ENCODE measurements around the gene UIMC1.

DNA sequence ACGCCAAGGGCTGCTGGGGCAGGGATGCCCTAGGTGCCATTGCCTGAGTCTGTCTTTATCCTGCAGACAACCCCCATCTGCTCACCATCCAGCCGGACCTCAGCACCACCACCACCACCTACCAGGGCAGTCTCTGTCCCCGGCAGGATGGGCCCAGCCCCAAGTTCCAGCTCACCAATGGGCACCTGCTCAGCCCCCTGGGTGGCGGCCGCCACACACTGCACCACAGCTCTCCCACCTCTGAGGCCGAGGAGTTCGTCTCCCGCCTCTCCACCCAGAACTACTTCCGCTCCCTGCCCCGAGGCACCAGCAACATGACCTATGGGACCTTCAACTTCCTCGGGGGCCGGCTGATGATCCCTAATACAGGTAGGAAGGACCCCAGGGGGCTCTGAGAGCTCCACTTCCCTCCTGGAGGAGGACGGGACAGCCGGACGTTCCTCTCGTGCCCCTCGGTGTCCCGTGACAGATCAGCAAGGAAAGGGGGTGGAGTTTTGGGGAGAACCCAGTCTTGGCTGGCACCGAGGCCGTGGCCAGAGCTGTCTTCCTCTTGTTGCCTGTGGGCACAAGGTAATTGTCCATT is 132.3 kb downstream of the UIMC1 start:
- TF ChIP-seq, protein P1, sequence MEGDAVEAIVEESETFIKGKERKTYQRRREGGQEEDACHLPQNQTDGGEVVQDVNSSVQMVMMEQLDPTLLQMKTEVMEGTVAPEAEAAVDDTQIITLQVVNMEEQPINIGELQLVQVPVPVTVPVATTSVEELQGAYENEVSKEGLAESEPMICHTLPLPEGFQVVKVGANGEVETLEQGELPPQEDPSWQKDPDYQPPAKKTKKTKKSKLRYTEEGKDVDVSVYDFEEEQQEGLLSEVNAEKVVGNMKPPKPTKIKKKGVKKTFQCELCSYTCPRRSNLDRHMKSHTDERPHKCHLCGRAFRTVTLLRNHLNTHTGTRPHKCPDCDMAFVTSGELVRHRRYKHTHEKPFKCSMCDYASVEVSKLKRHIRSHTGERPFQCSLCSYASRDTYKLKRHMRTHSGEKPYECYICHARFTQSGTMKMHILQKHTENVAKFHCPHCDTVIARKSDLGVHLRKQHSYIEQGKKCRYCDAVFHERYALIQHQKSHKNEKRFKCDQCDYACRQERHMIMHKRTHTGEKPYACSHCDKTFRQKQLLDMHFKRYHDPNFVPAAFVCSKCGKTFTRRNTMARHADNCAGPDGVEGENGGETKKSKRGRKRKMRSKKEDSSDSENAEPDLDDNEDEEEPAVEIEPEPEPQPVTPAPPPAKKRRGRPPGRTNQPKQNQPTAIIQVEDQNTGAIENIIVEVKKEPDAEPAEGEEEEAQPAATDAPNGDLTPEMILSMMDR (IDR thresholded peaks at IDR 0.05; ENCODE audit: insufficient read depth, low read length, poor library complexity, severe bottlenecking) = no peak
- no peak for TF ChIP-seq EZH2phosphoT487 (conservative IDR thresholded peaks at IDR 0.05; ENCODE audit: low read length)

Measured in SU-DHL-6 (cell line).